Activated gamma-delta T cell treated with anti-CD3 and anti-CD28 coated beads, Interleukin-2, amount 50 U/mL, for 16 hours (primary cell): ENCODE data around the gene CRLF1.
A peak's percentile ranks its signal among the peaks of the same experiment; 100 is the strongest.
"Not testable (repeated sequence)": the region's sequence is repeated elsewhere in the genome, so short reads cannot be mapped to it uniquely, and the experiment has no call there.

Experiments used
- DNase-seq: peaks from one replicate; pipeline ENCODE4 v3.0.0-alpha.2; 2020; ENCODE audit warnings: low read depth

The CRLF1 gene

DNA sequence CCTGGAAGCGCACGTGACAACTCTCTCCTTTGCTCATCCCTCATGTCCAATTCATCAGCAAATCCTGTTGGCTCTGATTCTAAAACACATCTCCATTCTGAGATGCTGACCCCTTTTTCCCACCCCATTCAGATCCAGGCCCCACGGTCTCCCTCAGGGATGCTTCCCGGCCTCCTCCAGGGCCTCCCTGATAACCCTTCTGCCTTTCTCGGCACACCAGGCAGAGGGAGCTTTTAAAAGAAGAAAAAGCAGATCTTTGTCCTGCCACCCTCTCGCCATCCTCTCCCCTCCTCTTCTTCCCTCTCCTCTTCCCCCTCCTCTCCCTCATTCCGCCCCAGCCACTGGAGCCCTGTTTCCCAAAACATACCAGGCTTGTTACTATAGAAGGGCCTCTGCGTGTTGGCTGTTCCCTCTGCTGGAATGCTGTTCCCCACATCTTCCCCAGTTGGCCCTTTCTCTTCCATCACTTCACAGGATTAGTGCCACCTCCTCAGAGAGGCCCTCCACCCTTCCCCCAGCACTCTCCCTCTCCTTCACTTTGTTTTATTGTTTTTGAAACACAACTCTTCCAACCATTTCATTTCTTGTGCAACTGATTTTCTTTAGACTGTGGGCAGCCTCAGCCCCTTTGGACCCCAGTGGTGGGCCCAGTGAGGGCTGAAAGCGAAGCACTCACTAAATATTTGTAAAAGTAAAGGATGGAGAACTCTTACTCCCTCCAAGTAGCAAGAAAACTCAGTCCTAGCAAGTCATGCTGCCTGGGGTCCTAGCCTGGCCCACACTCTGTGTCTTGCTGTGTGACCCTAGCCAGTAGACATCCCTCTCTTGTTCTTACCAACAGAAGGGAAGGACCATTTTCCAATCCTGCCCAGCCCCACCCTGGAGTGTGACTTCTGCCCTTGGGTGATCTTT, 2.5 kb upstream of the CRLF1 start:
- DNase-seq: no peak

GRCh38 chr19:18608102-18608804, 1.7 kb upstream of the CRLF1 start:
- DNase-seq: no peak

DNA sequence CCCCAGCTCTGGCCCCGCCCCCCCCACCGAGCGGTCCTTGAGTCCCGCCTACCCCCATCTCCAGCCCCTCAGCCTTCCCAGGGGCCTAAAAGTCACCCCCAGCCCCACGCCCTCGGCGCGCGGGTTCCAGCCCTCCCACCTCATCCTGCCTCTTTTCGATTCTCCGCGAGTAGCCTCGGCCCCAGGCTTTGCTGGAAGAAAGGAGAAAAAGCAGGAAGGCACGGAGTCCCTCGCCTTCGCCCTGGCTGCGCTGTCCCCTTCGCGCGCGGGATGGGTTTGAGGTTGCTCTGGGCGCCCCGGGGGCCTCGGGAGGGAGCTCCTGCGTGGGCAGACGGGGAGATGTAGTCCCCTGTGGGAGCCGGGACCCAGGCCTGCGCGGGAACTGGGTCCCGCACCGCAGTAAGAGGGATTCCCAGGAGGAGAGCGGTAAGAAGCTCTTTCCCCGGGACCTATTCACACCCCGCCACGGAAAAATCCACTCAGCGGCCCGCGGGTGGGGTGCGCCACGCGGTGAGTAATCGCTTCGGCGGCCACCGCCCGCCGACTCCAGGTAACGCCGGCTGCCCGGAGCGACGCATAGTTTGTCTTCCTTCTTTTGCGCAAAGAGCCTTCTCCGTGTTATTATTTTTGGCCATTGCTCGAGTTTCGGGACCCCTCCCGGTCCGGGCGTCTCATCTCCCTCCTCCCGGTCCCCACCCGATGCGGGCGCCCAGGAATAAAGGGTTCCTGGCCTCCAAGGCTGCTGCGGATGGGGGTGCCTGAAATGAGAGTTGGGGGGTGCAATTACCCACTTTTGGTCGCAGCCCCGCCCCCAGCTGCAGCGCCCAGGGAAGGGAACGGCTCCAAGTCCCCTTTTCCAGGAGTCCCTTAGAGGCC, 865 bp upstream of the CRLF1 start:
- no peak for DNase-seq

DNA sequence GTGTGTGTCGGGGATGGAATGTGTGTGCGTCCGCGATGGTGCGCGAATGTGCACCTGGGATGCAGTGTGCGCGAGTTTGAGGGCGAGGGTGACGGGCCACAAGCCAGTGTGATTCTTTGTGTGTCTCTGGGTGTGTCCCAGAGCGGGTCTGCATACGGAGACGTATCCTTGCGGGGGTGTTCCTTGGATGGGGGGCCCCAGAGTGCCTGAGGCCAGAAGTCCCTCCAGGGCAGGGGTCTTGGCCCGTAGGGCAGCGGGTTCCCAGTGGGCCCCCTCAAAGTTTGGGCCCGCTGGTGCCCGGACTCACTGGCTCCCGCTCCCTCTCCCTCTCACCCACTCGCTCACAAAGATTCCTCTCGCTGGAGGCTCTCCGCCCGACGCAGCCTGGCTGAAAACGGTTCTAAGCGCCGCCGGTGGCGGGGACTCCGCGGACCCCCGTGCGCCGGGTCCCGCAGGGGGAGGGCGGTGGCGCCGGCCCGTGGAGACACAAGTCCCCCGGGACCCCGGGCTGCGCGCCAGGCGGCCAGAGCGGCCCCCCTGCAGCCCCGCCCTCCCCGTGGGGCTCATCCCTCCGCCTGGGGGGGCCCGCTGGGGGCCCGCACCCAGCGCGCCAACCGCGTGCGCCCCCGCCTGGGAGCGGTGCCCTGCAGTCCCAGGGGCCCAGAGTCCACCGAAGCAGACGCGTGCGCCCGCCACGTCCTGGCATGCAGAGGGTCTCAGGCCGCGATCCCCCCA, 886 bp downstream of the CRLF1 start:
- DNase-seq: no peak

DNA sequence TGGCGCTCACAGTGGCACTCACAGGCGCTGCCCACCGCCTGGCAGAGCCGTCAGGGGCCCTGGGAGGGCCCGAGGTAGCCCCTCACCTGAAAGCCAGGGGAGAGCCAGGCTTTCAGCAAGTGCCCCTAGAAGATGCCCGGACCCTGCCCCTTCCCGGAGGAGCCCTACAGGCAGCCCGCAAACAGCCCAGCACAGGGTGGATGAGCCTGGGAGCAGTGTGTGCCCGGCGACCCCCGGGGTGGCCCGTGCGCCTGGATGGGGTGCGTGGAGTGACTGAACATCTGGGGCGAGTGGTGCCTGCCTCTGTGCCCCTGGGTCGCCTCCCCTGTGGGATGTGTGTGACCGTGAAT, 1.4 kb downstream of the CRLF1 start:
- no peak for DNase-seq

- no peak for DNase-seq
Measured at GRCh38 chr19:18604820-18605159, 1.8 kb downstream of the CRLF1 start.

- DNase-seq: no peak
Measured at GRCh38 chr19:18603958-18604819, 2.4 kb downstream of the CRLF1 start.

DNA sequence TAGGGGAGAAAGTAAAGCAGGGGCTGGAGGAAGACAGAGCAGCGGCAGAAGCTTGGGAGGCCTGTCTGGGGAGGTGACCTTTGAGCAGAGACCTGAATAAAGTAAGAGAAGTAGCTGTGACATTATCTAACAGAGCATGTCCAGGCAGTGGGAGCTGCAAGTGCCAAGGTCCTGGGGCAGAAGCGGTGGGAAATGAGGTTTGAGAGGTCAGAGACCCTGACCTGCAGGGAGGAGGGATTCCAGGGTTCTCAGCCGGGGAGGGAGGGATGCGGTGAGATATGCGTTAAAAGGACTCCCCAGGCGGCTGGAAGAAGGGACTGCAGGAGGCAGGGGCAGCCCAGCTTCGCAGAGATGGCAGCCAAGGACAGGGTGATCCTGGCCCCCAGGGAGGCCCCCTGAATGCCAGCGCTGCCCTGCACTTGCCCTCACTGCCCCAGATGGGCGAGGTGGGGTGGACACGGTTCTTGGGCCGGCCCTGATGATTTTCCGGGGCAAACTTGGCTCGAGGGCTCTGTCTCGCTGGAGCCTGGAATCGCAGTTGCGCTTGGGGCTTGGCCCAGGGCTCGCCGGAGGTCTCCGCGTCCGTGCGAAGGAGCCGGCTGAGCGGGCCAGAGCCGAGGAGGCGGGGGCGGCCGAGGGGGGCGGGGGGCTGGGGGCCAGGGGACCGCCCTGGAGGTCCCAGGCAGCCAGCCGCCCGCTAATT, 3.2 kb downstream of the CRLF1 start:
- no peak for DNase-seq

GRCh38 chr19:18601875-18602274, 4.7 kb downstream of the CRLF1 start:
- no peak for DNase-seq

GRCh38 chr19:18600692-18601397, 5.8 kb downstream of the CRLF1 start:
- DNase-seq: not testable (repeated sequence)

GRCh38 chr19:18599485-18599884, 7.1 kb downstream of the CRLF1 start:
- no peak for DNase-seq

DNA sequence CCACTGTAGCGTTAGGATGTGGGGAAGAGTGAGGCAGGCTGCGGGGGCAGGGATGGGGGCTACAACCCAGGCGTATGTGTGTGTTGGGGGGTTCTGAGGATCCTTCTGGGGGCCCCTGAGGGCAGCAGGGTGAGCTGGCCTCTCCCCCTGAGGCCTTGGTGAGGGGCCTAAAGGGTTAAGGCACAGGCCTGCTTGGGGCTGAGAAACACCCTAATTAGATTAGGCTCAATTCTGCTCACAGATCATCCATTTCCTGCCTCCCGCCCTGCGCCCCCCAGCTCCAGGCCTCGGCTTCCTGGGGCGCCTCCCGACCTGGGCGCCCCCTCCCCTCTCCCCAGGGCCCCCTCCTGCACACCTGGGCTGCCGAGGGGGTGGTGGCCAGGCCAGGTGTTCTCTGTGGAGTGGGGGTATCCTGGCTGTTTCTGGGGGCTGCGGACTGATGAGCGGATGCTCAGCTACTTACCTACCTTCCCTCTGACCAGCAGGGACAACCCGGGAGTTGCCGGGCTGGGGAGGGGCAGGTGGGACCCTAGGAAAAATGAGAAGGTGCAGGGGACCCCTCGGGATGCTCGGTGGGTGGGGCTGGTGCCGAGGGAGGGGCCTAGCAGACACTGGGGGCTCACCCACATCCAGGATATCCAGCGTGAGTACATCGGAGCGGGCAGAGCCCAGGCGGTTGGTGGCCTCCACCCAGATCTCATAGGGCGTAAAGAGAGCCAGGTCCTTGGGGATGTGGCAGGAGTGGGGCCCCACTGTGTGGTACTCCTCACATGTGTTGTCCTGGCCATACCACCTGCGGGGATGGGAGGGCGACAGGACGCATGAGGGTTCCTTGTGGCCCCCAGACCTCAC, 8.6 kb downstream of the CRLF1 start:
- DNase-seq: no peak

- no peak for DNase-seq
Measured at GRCh38 chr19:18596752-18597157, 9.8 kb downstream of the CRLF1 start.

DNA sequence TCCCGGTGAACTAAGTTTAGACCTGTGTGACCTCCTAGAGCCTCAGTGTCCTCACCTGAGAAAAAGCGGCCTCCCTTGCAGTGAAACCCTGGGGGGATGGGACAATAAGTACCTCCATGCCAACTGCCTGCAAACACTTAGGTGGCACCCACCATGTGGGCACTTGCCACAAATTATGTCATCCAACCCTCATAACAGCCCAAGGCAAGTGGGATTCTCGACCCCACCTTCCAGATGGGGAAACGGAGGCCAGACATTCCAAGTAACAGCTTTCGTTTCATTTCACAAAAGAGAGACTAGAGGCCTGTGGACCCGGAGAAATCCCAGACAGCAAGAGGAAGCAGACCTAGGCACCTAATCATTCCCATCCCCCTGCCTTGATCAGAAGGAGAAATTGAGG, 11.1 kb downstream of the CRLF1 start:
- no peak for DNase-seq

- no peak for DNase-seq
Measured at GRCh38 chr19:18594824-18595373, 11.7 kb downstream of the CRLF1 start.

GRCh38 chr19:18594096-18594823, 12.3 kb downstream of the CRLF1 start:
- peak; percentile 60 for DNase-seq

- no peak for DNase-seq
Measured at GRCh38 chr19:18593367-18594095, 13.1 kb downstream of the CRLF1 start.
